ENCODE measurements around the gene RGS12.

Gene RGS12

DNA sequence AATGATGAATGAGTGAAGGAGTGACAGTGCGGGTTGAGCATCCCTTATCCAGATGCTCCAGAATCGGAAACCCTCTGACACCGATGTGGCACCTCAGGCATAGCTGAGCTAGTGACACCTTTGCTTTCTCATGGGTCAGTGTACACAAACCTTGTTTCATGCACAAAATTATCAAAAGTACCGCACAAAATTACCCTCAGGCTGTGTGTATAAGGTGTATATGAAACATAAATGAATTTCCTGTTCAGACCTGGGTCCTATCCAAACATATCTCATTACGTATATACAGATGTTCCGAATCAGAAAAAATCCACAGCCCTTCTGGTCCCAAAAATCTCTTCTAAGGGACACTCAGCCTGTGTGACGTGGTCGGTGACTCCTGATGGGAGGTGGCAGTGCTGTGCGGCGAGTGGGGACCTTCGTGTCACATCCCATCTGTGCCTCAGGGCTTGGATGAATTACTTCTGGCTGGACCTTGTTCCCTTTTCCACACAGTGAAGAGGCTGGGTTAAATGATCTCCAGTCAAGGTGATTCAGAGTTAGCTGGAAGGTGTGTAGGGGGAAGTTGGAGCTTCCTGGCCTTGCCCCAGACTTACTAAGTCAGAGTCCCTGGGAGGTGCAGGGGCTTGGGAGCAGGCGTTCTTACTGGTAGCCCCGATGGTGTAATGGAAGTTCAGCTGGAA lies 18.8 kb downstream of the RGS12 start:
- no peak for DNase-seq

DNA sequence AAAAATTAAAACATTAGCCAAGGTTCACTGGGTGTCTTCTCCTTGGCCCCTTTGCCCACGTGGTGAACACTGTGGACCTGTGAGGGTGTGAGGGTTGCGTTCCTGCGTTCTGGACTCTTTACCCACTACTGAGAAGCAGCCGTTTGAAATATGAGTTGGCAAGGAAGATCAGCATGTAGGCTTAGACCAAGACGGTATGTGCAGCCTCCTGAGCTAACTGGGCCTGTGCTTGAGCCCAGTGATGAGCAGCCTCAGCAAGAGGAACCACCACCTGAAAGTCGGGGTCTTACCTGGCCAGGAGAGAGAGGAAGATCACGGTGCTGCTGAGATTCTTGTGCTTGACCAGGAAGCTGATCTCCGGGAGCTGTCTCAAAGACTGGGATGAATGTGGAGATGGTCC lies 19.5 kb downstream of the RGS12 start:
- no peak for DNase-seq

DNA sequence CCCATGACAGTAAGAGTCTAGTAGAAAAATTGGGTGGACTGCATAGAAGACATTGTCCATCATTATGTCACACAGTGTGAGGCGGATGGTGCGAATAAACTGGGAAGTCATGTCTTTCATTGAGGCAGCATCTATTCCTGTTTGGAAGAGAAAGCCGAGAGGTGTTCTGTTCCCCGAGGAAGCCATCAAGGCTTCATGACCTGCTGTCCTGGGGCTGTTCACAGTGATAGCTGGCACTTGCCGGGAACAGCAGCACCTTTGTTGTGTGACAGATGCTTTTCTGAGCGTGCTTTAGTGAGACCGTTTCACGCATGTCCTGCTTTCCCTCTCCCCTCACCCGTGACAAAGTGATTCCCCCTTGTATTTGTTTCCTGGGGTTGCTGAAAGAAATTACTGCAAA lies 20.3 kb downstream of the RGS12 start:
- no peak for DNase-seq

DNA sequence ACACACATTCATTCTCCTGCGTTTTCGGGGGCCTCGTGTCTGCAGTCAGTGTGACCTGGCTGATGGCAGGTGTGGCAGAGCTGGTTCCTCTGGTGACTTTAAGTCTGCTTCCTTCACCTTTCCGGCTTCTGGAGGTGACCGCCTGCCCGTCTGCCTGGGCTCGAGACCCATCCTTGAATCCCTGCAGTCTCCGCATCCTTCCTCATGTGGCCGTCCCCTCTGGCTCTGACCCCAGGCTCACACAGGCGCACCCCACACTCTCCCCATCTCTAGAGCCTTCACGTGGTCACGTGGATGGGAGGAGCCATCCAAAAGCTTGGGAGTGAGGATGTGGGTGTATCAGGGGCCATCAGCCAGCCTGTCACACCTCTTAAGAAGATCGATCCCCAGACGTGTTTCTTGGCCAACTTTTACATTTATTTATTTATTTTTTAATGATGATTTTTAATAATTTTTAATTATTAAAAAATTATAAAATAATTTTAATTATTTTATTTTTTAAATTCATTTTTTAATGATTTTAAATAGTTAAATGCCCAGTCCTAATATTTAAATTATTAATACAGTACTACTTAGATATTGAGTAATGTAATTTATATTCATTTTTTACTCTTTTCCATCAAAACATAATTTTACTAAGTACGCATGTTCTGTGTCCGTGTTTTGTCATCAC lies 20.9 kb downstream of the RGS12 start:
- no peak for DNase-seq

DNA sequence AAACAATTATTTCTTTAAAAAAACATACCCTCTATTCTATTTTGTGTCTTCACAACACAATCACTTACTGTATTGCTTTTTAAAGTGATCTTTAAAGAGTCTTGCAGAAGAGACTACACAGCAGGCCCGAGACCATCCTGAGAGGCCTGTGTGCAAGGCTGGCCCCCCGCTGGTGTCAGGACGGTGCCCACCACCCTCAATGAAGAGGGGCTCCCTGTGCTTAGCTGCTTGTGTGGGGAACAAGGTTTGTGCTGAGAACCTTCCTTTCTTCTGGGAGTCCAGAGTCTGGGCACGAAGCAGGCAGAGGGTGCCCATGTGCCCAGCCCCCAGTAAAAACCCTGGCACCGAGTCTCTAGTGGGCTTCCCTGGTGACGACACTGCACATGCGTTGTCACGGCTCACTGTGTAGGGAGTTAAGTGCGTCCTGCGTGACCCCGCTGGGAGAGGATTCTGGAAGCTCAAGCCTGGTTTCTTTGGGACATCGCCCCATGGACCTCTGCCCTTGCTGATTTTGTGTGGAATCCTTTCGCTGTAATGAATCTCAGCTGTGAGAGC lies 22.0 kb downstream of the RGS12 start:
- no peak for DNase-seq

DNA sequence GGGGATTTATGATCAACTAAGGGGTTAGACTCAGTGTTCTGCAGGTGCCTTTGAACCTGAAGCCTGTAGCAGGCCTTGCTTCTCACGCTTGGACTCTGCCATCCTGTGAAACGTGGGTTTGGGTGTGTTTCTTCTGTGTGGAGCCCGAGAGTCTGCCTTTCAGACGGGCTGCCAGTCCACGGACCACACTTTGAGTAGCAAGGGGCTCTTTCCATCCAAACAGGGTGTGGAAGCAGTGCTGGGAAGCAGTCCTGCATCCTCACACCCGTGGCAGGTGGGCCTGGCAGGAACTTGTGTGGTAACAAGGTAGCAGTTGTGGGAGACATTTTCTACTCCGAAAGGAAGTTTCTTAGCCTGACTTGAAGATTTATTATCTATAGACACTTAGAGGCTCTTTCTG lies 22.7 kb downstream of the RGS12 start:
- no peak for DNase-seq

DNA sequence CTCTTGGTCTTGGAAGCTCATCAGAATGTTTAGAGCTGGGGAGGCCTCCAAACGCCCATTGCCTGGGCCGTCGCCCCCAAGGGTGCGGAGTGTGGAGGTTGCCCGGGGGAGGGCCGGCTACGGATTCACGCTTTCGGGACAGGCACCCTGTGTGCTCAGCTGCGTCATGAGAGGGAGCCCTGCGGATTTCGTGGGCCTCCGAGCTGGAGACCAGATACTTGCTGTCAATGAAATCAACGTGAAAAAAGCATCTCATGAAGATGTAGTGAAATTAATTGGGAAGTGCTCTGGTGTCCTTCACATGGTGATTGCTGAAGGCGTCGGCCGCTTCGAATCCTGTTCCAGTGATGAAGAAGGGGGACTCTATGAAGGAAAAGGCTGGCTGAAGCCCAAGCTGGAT lies 23.3 kb downstream of the RGS12 start:
- no peak for DNase-seq

DNA sequence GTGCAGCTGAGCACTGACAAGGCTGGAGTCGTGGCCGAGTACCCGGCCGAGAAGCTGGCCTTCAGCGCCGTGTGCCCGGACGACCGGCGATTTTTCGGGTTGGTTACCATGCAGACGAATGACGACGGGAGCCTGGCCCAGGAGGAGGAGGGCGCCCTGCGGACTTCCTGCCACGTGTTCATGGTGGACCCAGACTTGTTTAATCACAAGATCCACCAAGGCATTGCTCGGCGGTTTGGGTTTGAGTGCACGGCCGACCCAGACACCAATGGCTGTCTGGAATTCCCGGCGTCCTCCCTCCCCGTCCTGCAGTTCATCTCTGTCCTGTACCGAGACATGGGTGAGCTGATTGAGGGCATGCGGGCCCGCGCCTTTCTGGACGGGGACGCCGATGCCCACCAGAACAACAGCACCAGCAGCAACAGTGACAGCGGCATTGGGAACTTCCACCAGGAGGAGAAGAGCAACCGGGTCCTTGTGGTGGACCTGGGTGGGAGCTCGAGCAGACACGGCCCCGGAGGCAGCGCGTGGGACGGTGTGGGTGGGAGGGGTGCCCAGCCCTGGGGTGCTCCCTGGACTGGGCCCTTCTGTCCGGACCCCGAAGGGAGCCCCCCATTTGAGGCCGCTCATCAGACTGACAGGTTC lies 24.3 kb downstream of the RGS12 start:
- DNase-seq, result no peak

DNA sequence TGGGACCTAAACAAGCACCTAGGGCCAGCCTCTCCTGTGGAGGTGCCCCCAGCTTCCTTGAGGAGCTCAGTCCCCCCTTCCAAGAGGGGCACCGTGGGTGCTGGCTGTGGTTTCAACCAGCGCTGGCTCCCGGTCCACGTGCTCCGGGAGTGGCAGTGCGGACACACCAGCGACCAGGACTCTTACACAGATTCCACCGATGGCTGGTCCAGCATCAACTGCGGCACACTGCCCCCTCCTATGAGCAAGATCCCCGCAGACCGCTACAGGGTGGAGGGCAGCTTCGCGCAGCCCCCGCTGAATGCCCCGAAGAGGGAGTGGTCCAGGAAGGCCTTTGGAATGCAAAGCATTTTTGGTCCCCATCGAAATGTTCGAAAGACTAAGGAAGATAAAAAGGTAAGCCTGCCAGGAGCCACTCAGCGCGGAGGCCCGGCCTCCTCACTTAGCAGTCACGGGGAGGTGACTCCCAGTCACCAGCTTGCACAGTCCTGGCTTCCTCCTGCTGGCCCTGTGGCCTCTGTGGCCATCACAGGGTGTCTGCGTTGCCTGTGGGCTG lies 24.9 kb downstream of the RGS12 start:
- DNase-seq, result no peak

DNA sequence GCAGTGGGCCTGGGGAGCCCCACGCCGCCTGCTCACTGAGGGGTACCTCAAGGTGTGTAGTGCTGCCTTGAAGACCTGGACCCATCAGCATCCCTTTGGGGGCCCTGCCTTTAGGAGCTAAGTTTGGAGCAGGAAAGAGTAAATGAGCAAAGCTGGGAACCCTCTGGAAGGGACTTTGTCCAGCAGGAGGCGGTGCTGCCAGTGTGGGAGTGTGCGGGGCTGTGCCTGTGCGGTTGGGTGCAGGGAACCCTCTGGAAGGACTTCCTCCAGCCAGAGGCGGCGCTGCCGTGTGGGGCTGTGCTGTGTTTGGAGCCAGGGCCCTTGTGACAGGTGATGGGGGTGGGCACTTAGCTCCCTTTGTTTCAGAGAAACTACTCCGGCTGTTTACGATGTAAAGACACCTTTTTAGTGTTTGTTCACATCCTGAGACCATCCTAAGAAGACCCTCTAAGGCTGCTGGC lies 25.8 kb downstream of the RGS12 start:
- no peak for DNase-seq

DNA sequence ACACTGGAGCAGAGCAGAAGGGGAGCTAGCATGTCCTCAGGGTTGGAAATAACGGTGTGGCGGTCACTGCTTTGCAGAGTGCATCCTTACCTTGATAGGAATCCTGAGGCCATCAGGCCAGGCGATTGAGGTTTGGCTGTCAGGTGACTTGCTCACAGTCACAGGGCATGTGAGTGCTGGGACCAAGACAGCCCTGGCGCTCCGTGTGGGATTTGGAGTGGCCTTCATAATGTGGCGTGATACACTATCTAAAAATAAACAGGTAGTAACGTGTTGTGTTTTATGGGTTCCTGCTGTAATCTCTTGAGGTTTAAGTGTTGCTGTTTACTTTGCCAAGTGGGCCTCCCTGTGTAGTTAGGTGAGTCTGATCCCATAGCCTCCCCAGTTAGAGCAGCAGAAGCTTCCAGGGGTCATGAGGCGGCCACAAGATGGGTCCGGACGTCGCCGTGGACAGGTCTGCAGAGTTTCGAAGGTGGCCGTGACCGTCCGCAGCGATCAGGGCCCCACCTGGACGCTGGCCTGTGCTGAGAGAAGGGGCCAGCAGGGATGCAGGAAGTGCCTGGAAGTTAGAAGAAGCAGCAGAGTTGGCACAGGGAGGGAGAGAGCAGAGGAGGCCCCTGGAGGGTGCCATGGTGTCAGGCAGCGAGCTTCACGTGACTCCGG lies 27.7 kb downstream of the RGS12 start:
- DNase-seq, result no peak

DNA sequence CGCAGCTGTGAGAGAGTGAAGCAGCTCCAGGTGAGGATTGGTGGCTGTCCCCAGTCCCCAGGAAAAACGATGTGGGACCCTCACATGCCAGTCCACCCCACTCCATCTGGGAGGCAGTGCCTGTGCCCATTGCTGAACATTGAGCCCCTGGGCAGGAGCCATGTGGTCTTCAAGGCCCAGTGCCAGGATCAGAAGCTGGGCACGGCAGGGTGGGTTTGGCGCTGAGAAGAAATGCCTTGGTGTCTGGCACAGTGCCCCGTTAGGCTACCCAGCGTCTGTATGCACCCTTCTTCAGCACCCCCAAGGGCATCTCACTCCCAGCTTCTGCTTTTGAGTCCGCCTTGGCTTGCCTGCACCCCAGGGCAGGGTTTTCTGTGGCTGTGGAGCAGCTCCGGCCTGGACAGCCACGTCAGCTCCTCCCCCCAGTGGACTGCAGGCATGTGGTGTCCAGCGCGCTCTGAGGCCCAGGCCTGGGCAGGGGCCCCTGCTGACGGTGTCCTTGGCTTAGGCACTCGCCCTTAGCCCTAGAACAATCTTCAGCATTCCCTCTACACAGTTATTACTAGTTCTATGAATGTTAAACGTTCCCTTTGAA lies 28.6 kb downstream of the RGS12 start:
- DNase-seq, result peak; percentile 8

DNA sequence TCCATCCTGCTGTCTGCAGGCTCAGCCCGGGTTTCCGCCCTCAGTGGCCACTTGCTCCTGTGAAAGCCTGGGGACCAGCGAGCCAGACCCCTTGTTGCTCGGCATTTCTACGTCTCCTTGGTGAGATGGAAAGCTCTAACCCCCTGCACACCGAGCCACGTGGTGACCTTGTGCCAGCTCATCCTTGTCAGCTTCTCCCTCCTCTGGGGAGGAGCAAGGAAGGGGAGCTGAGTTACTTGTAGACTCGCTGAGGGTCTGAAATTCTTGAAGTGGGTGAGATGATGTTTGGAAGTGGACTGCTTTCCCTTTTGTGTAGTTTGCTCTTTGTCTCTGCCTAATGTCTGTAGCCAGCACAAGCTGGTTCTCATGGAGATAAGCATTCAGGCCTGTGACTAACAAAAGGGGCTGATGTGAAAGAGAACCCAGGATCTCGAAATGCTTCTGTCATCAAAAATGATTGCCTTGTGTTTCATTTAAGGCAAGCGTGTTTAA lies 29.3 kb downstream of the RGS12 start:
- no peak for DNase-seq

DNA sequence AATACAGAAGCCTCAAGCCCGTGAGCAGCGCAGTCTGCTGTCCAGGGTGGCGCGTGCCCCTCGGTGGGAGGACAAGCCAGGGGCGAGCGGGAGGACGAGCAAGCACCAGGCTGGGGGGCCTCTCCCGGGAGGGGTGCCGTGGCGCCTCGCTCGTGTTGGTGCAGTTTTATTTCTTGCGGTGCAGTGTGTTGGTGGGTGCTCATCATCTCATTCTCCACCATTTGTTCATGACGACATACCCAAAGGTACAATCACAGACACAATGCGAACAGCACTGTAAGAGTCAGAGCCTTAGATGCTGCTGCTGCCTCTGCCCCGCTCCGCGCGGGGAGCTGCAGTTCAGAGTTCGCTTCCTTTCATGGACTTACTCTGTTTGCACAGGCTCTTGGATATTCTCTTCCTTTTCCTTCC lies 30.3 kb downstream of the RGS12 start:
- DNase-seq, result no peak

DNA sequence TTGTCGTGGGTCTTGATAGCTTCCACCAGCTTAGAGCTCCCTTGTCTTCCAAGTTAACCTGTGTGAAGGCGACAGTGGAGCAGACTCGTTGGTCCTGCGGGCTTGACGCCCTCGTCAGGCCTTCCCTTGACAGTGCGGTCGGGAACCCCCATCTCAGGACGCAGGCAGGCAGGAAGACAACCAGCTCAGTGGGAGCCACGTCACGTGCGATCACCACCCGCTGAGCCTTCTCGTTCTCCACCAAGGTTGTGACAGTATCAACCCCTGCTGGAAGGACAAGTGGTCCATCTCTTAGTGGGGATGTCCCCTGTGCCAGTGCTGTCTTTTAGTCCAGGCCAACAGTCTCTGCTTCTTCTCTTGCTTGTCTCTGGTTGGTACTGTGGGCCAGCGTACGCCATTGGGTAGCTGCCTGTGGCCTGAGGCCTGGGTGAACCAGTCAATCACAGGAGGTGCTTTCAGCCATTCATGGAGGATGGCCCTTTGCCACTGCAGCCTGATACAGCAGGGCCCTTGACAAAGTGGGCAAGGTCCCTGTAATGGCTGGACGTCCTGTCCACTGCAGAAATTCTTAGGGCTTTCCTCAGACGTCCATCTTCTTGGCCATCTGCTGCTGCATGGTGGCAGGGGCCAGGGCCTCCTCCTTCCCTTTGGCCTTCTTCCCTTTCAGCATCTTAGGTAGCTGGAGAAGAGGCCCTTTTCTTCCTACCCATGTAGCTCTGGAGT lies 31.4 kb downstream of the RGS12 start:
- DNase-seq, result no peak

DNA sequence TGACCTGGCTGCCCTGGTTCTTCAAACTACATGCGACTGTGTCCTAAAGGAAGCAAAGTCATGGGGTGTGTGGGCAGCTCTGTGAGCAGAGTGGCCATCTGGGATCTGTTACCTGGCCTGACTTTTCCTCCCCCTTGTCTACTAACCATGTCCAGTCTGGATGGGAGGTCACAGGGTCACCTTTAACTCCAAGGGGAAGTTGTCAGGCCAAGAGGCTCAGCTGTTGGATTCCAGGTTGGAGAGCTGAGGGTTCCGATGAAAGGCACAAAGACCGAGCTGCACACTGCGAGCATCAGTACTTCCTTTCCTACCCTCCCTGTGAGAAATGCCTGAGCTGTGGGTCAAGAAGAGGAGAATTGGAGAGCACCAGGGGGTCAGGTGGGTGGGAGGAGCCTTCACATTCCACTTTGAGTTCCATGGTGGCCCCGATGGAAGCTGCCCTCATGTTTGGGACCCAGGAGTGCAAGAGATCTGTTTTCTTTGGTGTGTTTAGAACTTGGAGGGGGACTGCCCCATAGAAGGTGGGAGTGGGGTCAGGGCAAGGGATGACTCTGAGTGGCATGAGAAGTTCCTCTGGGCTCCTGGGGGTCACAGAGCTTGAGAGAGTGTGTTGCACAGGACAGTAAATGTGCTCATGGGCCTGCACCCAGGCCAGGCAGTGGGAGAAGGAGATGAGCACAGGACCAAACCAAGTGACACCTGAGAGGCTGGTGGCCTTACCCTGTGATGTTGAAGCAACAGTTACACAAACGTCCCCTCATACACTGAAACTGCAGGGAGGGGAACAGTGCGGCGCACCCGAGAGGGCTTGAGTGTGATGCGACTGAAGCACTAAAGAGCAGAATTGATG lies 36.2 kb downstream of the RGS12 start:
- DNase-seq, result no peak

DNA sequence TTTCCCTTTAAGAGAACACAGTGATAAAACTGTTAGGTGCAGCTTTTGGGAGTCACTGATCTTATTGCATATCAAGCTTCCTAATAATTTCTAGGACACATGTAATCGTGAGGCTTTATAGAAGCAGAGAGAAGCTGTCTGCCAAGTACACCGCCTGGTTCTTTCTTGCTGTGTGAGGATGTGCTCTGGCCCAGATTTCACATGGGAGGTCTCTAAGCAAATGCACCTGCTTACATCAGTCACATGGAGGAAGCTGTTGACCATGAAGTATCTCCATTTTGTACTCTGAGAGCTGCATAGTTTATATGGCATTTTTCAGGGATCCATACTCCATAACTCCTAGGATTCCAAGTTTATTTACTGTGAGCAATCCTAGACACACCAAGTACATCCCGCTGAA lies 37.1 kb downstream of the RGS12 start:
- no peak for DNase-seq

DNA sequence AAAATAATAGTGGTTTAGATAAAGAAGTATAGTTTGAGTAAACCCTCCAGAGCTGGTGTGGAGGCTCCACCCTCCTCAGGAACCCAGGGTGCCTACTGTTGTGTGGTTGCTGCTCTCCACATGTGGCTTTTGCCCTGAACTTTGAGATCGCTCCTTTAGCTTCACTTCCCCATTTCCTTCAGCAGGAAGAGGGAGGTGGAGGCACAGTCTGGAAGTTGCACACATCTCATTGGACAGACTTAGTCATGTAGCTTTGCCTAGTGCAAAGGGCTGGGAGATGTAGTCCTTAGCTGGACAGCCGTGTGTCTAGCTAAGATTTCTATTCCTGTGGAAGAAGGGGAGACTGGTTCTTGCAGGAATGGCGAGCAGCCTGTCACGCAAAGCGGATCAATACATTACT lies 37.9 kb downstream of the RGS12 start:
- no peak for DNase-seq

DNA sequence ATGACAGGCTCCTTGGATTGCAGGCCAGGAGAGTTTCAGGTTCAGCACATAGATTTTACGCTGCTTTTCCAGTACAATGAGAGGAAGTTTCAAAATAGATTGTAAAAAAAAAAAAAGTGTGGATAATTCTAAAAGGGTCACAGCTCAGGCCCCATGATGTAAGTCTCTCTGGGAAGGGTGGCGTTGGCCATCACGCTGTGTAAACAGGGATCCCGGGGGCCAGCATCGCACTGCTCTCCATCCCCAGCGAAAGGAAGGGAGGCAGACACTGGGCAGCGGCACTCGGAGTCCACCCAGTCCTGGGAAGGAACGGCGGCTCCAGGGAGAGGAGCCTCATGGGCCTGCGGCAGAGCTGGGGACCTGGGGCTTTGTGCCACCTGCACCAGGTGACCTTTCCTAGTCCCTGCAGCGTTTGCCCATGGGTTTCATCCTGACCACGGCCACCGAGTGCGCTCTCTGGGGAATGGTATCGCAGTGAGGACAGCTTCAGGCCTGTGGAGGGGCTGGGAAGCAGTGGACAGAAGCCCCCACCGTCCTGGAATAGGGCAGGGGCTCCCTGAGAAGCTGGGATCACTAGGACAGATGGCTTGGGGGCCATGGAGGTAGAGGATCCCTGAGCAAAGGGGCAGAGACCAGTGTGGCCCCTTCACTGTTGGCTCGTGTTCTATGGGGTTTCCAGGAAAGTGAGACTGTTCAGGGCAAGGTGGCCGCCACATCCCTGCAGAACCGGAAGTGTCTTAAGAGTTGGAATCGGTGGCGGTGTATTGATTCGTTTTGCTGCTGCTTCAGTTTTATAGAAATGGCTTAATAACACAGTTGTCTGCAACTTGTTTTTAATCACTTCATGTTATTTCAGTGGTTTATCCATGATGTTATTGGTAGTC lies 38.9 kb downstream of the RGS12 start:
- no peak for DNase-seq

DNA sequence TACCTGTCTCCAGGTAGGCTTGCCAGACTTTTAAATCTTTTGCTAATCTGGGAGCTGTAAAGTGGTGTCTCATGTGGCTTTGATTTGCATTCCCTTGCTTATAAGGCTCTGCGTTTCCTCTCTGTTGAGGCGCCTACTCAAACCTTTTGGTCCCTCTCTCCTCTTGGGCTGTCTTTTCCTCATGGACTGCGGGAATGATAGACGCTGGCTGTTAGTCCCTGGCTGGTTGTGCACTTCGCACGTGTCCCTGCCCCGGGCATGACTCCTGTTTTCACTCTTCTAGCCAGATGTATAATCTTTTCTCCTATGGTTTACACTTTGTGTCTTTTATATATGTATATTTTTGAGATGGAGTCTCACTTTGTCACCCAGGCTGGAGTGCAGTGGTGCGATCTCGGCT lies 39.7 kb downstream of the RGS12 start:
- DNase-seq, result no peak
